HEK293 (cell line): ENCODE data around the gene PRMT7.

Experiments used
- CTCF ChIA-PET: fragments of 350-600 bp; formaldehyde crosslinking; extraction: SDS; loops from one replicate; lab custom pipeline; 2021; ENCODE audit warnings: antibody characterized with exemption; lab: Yijun Ruan, JAX
- POLR2A ChIA-PET: fragments of 300-600 bp; formaldehyde crosslinking; extraction: SDS; loops from one replicate; lab custom pipeline; 2020; ENCODE audit warnings: antibody characterized with exemption, inconsistent platforms; lab: Yijun Ruan, JAX
- H3K27ac ChIP-seq: fragments of 200-500 bp; sonication (Bioruptor generic); 2 replicates; pipeline ENCODE4 v1.5.1; 2014; ENCODE audit warnings: low read depth, low read length, control low read depth, inconsistent platforms; ENCODE audit errors: extremely low read depth
- H3K36me3 ChIP-seq, 2 experiments: fragments of 200-500 bp in 1 of 2; sonication (Bioruptor generic) in 1 of 2; 1 replicate in 1 of 2; 2 replicates in 1 of 2; pipeline ENCODE4 v1.5.1; 2014 to 2017; ENCODE audit warnings: inconsistent platforms in 2 of 2, low read length in 2 of 2; ENCODE audit not compliant: control insufficient read depth in 2 of 2, insufficient read depth in 1 of 2
- H3K4me1 ChIP-seq: fragments of 200-500 bp; sonication (Bioruptor generic); 2 replicates; pipeline ENCODE4 v1.5.1; 2014; ENCODE audit warnings: mild to moderate bottlenecking, low read length, inconsistent platforms; ENCODE audit not compliant: control insufficient read depth, insufficient read depth
- H3K4me3 ChIP-seq: 2 replicates; pipeline ENCODE4 v1.5.1; 2011; ENCODE audit warnings: low read depth, mild to moderate bottlenecking, control low read depth, low read length, moderate library complexity
- H3K9me3 ChIP-seq: fragments of 200-500 bp; sonication (Bioruptor generic); 2 replicates; pipeline ENCODE4 v1.5.1; 2014; ENCODE audit warnings: low read depth, low read length, inconsistent platforms; ENCODE audit not compliant: control insufficient read depth, insufficient read depth
- GLI2 ChIP-seq: fragments of 450-650 bp; formaldehyde crosslinking; IDR thresholded peaks from 2 replicates; pipeline ENCODE4; 2017; ENCODE audit warnings: missing biosample characterization, missing genetic modification characterization, low read depth, borderline replicate concordance
- MEIS1 ChIP-seq: sonication (generic); formaldehyde crosslinking; IDR thresholded peaks from 2 replicates; pipeline ENCODE4 v1.8.1; 2022; ENCODE audit warnings: missing genetic modification reagents, mild to moderate bottlenecking, borderline replicate concordance
- OVOL3 ChIP-seq: fragments of 450-650 bp; formaldehyde crosslinking; IDR thresholded peaks from 2 replicates; pipeline ENCODE4 v1.5.1; 2016; ENCODE audit warnings: missing biosample characterization, missing genetic modification characterization
- SCRT1 ChIP-seq: fragments of 450-650 bp; formaldehyde crosslinking; IDR thresholded peaks from 2 replicates; pipeline ENCODE4 v1.5.1; 2016; ENCODE audit warnings: missing biosample characterization, missing genetic modification characterization, borderline replicate concordance
- SCRT2 ChIP-seq: fragments of 450-650 bp; formaldehyde crosslinking; IDR thresholded peaks from 2 replicates; pipeline ENCODE4 v1.5.1; 2016; ENCODE audit warnings: missing biosample characterization, missing genetic modification characterization
- SETDB1 ChIP-seq: IDR thresholded peaks from one replicate; pipeline ENCODE4 v1.6.1; 2017; ENCODE audit warnings: mild to moderate bottlenecking, low read length, moderate library complexity, mixed read lengths; ENCODE audit not compliant: insufficient read length
- SP3 ChIP-seq: fragments of 450-650 bp; formaldehyde crosslinking; IDR thresholded peaks from 2 replicates; pipeline ENCODE4 v1.5.1; 2016; ENCODE audit warnings: missing biosample characterization, missing genetic modification characterization
- TRIM28 ChIP-seq: IDR thresholded peaks from 2 replicates; pipeline ENCODE4 v1.6.1; 2011; ENCODE audit warnings: low read length, control low read depth, borderline replicate concordance
- ZBTB48 ChIP-seq: fragments of 450-650 bp; formaldehyde crosslinking; IDR thresholded peaks from 2 replicates; pipeline ENCODE4 v1.5.1; 2016; ENCODE audit warnings: missing biosample characterization, missing genetic modification characterization
- ZIC2 ChIP-seq: fragments of 450-650 bp; formaldehyde crosslinking; IDR thresholded peaks from 2 replicates; pipeline ENCODE4 v1.5.1; 2016; ENCODE audit warnings: missing biosample characterization, missing genetic modification characterization
- ZNF146 ChIP-seq: fragments of 450-650 bp; formaldehyde crosslinking; IDR thresholded peaks from 2 replicates; pipeline ENCODE4 v1.5.1; 2016; ENCODE audit warnings: missing biosample characterization, missing genetic modification characterization
- ZNF248 ChIP-seq: fragments of 450-650 bp; formaldehyde crosslinking; IDR thresholded peaks from 2 replicates; pipeline ENCODE4 v1.5.1; 2017; ENCODE audit warnings: missing biosample characterization, missing genetic modification characterization
- ZNF433 ChIP-seq: fragments of 450-650 bp; formaldehyde crosslinking; IDR thresholded peaks from 2 replicates; pipeline ENCODE4 v1.5.1; 2016; ENCODE audit warnings: missing biosample characterization, missing genetic modification characterization, low read depth
- ZNF510 ChIP-seq: fragments of 450-650 bp; formaldehyde crosslinking; IDR thresholded peaks from 2 replicates; pipeline ENCODE4 v1.5.1; 2018; ENCODE audit warnings: mild to moderate bottlenecking, missing genetic modification characterization, missing biosample characterization; ENCODE audit not compliant: insufficient replicate concordance
- ZNF600 ChIP-seq: fragments of 450-650 bp; formaldehyde crosslinking; IDR thresholded peaks from 2 replicates; pipeline ENCODE4 v1.5.1; 2016; ENCODE audit warnings: missing biosample characterization, missing genetic modification characterization
- ZNF624 ChIP-seq: fragments of 450-650 bp; formaldehyde crosslinking; IDR thresholded peaks from 2 replicates; pipeline ENCODE4 v1.5.1; 2017; ENCODE audit warnings: missing biosample characterization, missing genetic modification characterization
- ZNF747 ChIP-seq: fragments of 450-650 bp; formaldehyde crosslinking; IDR thresholded peaks from 2 replicates; pipeline ENCODE4 v1.5.1; 2016; ENCODE audit warnings: missing biosample characterization, missing genetic modification characterization
- TF ChIP-seq, protein P1 (sequence below): fragments of 450-650 bp; formaldehyde crosslinking; IDR thresholded peaks from 2 replicates; pipeline ENCODE4 v1.5.1; 2017; ENCODE audit warnings: missing biosample characterization, missing genetic modification characterization
- TF ChIP-seq, protein P2 (sequence below): fragments of 450-650 bp; formaldehyde crosslinking; IDR thresholded peaks from 2 replicates; pipeline ENCODE4 v1.5.1; 2017; ENCODE audit warnings: missing biosample characterization, missing genetic modification characterization
- TF ChIP-seq, protein P3 (sequence below): fragments of 450-650 bp; formaldehyde crosslinking; IDR thresholded peaks from 2 replicates; pipeline ENCODE4 v1.5.1; 2016; ENCODE audit warnings: missing biosample characterization, missing genetic modification characterization, low read depth
- TF ChIP-seq, protein P4 (sequence below): fragments of 450-650 bp; formaldehyde crosslinking; IDR thresholded peaks from 2 replicates; pipeline ENCODE4 v1.5.1; 2016; ENCODE audit warnings: missing biosample characterization, missing genetic modification characterization

Gene PRMT7

DNA sequence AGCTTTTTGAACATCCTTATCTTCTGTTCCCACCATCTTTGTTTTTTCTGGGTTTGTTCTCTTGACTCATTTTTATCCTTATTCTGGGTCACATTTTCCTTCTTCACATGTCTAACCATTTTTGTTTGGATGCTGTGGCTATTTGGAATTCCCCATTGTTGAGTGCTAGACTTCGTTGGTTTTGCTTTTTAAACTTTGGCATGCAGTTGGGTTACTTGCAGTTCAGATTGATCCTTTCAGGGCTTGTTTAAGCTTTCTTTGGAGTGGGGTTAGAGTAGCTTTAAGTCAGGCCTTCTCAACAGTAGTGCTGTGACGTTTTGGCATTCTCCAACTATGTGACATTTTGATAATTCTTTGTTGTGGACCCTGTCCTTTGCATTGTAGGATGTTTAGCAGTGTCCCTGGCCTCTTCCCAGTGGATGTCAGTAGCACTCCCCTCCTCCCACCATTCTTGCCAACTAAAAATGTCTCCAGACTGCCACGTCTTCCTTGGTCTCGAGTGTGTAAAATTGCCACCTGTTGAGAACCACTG lies 21.1 kb downstream of the PRMT7 start:
- TF ChIP-seq TRIM28 (no peak), SCRT2 (tag by site-specific recombination) (peak; percentile 84), SCRT1 (tag by site-specific recombination) (peak; percentile 40; the same call in 1 of the 2 replicates)
- TF ChIP-seq, all 188 proteins: peak for 2
- ChIA-PET CTCF (interaction anchor here (4.0 kb wide), 1 partner anchor 69 kb away, joined by 26 read pairs; the partner anchor contains the start of gene SLC7A6), POLR2A (no interaction called here)

DNA sequence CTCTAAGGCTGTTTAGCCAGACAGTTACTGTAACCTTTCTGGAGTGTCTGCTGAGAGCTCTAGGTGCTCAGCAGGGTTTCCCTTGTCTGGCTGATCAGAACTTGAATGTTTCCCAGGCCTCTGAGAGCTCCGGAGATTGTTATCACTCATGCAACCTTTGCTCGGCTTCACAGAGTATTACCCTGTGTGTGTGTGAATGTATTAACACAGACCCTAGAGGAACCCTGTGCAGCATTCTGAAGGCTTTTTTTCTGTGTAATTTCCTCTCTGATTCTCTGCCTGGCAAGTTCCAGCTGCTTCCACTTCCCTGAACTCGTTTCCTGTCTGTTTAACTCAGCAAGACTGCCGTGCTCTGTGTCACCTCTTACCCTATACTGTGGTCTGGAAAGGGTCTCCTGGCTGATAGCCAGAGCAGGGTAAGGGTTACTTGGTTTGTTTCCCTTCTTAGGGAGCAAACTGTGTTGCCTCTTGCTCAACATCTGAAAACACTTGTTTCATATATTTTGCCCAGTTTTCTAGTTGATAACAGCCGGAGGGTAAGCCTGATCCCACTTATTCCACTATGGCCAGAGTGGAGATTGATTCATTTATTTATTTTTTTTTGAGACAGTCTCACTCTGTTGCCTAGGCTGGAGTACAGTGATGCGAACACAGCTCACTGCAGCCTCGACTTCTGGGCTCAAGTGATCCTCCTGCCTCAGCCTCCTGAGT lies 21.7 kb downstream of the PRMT7 start:
- TF ChIP-seq ZNF600 (tag by site-specific recombination) (no peak), ZIC2 (tag by site-specific recombination) (peak; percentile 74), SP3 (tag by site-specific recombination) (no peak)
- TF ChIP-seq, protein P1, sequence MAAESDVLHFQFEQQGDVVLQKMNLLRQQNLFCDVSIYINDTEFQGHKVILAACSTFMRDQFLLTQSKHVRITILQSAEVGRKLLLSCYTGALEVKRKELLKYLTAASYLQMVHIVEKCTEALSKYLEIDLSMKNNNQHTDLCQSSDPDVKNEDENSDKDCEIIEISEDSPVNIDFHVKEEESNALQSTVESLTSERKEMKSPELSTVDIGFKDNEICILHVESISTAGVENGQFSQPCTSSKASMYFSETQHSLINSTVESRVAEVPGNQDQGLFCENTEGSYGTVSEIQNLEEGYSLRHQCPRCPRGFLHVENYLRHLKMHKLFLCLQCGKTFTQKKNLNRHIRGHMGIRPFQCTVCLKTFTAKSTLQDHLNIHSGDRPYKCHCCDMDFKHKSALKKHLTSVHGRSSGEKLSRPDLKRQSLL = 0 out of 2 replicates have a peak, but pooled peaks have one; percentile 19
- CTCF ChIA-PET = interaction anchor here (4.0 kb wide), 1 partner anchor 70 kb away, joined by 26 read pairs; the partner anchor contains the start of gene SLC7A6
- POLR2A ChIA-PET = no interaction called here
- peaks cover 3% of the 10 kb centered on the region; the same call in 1 of the 2 replicates for H3K4me1 ChIP-seq
- no peaks in the 10 kb centered on the region for H3K9me3 ChIP-seq
- H3K4me3 ChIP-seq = no peak overlapping the region
- no peak overlapping the region for H3K27ac ChIP-seq
- H3K36me3 ChIP-seq = peaks cover 11 to 48% of the 10 kb centered on the region in 2 experiments; a peak in 2 of 3 replicates

More for the DNA sequence above, 21.1 kb downstream of the PRMT7 start:
- Histone ChIP-seq H3K36me3 (peaks cover 11 to 42% of the 10 kb centered on the region in 2 experiments; a peak in 2 of 3 replicates), H3K4me3 (no peak overlapping the region), H3K4me1 (peaks cover 3% of the 10 kb centered on the region; the same call in 1 of the 2 replicates), H3K27ac (no peak overlapping the region), H3K9me3 (no peaks in the 10 kb centered on the region)

DNA sequence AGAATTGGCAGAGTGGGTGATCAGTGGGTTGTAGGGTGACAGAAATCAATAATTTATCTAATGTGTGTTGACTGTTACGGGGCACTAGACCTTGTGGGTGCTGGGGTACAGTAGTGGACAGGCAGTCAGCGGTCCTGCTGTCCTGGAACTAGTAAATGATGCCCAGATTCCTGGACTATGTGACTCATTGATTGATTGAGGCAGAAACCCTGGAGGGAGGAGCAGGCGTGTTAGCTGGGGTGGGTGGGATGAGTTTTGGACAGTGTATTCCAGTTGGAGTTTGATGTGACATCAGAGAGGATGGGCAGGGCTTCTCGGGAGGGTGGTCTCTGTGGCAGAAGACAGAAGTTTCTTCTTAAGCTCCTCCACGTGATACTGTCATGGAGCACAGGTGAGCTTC lies 24.4 kb downstream of the PRMT7 start:
- H3K27ac ChIP-seq = no peak overlapping the region
- ChIA-PET POLR2A (interaction anchor here (0.7 kb wide), 1 partner anchor 71 kb away, joined by 3 read pairs; the partner anchor contains the start of gene SLC7A6), CTCF (interaction anchor here (0.6 to 4.0 kb wide), 4 partner anchors 72 to 1027 kb away, joined by 3 to 26 read pairs (median 3); partner anchors contain the start of gene SLC7A6)
- no peak overlapping the region for H3K4me3 ChIP-seq
- H3K4me1 ChIP-seq = no peaks in the 10 kb centered on the region
- no peaks in the 10 kb centered on the region for H3K9me3 ChIP-seq
- peaks cover 5 to 60% of the 10 kb centered on the region in 2 experiments; a peak in 2 of 3 replicates for H3K36me3 ChIP-seq
- TF ChIP-seq, protein P2, sequence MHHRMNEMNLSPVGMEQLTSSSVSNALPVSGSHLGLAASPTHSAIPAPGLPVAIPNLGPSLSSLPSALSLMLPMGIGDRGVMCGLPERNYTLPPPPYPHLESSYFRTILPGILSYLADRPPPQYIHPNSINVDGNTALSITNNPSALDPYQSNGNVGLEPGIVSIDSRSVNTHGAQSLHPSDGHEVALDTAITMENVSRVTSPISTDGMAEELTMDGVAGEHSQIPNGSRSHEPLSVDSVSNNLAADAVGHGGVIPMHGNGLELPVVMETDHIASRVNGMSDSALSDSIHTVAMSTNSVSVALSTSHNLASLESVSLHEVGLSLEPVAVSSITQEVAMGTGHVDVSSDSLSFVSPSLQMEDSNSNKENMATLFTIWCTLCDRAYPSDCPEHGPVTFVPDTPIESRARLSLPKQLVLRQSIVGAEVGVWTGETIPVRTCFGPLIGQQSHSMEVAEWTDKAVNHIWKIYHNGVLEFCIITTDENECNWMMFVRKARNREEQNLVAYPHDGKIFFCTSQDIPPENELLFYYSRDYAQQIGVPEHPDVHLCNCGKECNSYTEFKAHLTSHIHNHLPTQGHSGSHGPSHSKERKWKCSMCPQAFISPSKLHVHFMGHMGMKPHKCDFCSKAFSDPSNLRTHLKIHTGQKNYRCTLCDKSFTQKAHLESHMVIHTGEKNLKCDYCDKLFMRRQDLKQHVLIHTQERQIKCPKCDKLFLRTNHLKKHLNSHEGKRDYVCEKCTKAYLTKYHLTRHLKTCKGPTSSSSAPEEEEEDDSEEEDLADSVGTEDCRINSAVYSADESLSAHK = no peak
- TF ChIP-seq ZNF624 (no peak), ZNF433 (tag by site-specific recombination) (no peak), GLI2 (tag by site-specific recombination) (no peak), ZNF510 (no peak), MEIS1 (no peak), SETDB1 (no peak), ZNF146 (tag by site-specific recombination) (no peak), ZBTB48 (no peak), OVOL3 (tag by site-specific recombination) (no peak), ZNF747 (tag by site-specific recombination) (no peak), ZNF248 (tag by site-specific recombination) (no peak)
- TF ChIP-seq, protein P3, sequence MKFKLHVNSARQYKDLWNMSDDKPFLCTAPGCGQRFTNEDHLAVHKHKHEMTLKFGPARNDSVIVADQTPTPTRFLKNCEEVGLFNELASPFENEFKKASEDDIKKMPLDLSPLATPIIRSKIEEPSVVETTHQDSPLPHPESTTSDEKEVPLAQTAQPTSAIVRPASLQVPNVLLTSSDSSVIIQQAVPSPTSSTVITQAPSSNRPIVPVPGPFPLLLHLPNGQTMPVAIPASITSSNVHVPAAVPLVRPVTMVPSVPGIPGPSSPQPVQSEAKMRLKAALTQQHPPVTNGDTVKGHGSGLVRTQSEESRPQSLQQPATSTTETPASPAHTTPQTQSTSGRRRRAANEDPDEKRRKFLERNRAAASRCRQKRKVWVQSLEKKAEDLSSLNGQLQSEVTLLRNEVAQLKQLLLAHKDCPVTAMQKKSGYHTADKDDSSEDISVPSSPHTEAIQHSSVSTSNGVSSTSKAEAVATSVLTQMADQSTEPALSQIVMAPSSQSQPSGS = no peak
- TF ChIP-seq, protein P4, sequence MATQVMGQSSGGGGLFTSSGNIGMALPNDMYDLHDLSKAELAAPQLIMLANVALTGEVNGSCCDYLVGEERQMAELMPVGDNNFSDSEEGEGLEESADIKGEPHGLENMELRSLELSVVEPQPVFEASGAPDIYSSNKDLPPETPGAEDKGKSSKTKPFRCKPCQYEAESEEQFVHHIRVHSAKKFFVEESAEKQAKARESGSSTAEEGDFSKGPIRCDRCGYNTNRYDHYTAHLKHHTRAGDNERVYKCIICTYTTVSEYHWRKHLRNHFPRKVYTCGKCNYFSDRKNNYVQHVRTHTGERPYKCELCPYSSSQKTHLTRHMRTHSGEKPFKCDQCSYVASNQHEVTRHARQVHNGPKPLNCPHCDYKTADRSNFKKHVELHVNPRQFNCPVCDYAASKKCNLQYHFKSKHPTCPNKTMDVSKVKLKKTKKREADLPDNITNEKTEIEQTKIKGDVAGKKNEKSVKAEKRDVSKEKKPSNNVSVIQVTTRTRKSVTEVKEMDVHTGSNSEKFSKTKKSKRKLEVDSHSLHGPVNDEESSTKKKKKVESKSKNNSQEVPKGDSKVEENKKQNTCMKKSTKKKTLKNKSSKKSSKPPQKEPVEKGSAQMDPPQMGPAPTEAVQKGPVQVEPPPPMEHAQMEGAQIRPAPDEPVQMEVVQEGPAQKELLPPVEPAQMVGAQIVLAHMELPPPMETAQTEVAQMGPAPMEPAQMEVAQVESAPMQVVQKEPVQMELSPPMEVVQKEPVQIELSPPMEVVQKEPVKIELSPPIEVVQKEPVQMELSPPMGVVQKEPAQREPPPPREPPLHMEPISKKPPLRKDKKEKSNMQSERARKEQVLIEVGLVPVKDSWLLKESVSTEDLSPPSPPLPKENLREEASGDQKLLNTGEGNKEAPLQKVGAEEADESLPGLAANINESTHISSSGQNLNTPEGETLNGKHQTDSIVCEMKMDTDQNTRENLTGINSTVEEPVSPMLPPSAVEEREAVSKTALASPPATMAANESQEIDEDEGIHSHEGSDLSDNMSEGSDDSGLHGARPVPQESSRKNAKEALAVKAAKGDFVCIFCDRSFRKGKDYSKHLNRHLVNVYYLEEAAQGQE (tag by site-specific recombination) = no peak
